ENCODE data around the gene MAD1L1. TPM values are rescaled to one million over a fixed set of nuclear protein-coding genes. Genes with fewer than 3 reads are reported as not detected.
A peak's percentile ranks its signal among the peaks of the same experiment; 100 is the strongest.

MAD1L1 gene
- total and polyA plus RNA-seq, 5 donors from 2014 or later = 225 to 380 (median 300) TPM

GRCh38 chr7:2228921-2229320, 3.8 kb downstream of the MAD1L1 start:
- no peak for DNase-seq
- H3K36me3 ChIP-seq (ENCODE audit: control insufficient read depth, insufficient read depth, low read length) = peaks cover 33% of the 10 kb centered on the region
- peaks cover 0 to 50% (median 19%) of the 10 kb centered on the region in 4 donors for H3K4me1 Mint-ChIP-seq
- H3K27ac Mint-ChIP-seq = peak overlapping the region in 1 of 3 donors; percentile 69
- no peak overlapping the region for H3K4me3 ChIP-seq (ENCODE audit: low read depth, low read length)
- H3K4me1 ChIP-seq (ENCODE audit: control insufficient read depth, insufficient read depth, low read length, poor library complexity, severe bottlenecking) = peaks cover 28% of the 10 kb centered on the region
- no peaks in the 10 kb centered on the region for H3K9me3 Mint-ChIP-seq
- H3K27ac ChIP-seq (ENCODE audit: insufficient read depth, low read length, poor library complexity, severe bottlenecking) = no peak overlapping the region
- peak overlapping the region in 1 of 4 donors; percentile 38 for H3K4me3 Mint-ChIP-seq
- peaks cover 12% of the 10 kb centered on the region for H3K36me3 Mint-ChIP-seq
- no peak for ATAC-seq (ENCODE audit: low read depth in 2 of 2)
- no peaks in the 10 kb centered on the region for H3K9me3 ChIP-seq (ENCODE audit: control insufficient read depth in 2 of 2, low read length in 2 of 2)
- no peaks in the 10 kb centered on the region for H3K27me3 ChIP-seq (ENCODE audit: control insufficient read depth, insufficient read depth, low read length)
- H3K27me3 Mint-ChIP-seq = no peaks in the 10 kb centered on the region

- Mint-ChIP-seq H3K27me3 (no peaks in the 10 kb centered on the region), H3K4me1 (peaks cover 0 to 41% (median 16%) of the 10 kb centered on the region in 4 donors), H3K36me3 (peaks cover 12% of the 10 kb centered on the region), H3K4me3 (no peak overlapping the region), H3K27ac (no peak overlapping the region), H3K9me3 (no peaks in the 10 kb centered on the region)
- Histone ChIP-seq H3K4me1 (ENCODE audit: control insufficient read depth, insufficient read depth, low read length, poor library complexity, severe bottlenecking) (peaks cover 23% of the 10 kb centered on the region), H3K9me3 (ENCODE audit: control insufficient read depth in 2 of 2, low read length in 2 of 2) (no peaks in the 10 kb centered on the region), H3K36me3 (ENCODE audit: control insufficient read depth, insufficient read depth, low read length) (peaks cover 33% of the 10 kb centered on the region), H3K27ac (ENCODE audit: insufficient read depth, low read length, poor library complexity, severe bottlenecking) (no peak overlapping the region), H3K27me3 (ENCODE audit: control insufficient read depth, insufficient read depth, low read length) (no peaks in the 10 kb centered on the region), H3K4me3 (ENCODE audit: low read depth, low read length) (no peak overlapping the region)
- DNase-seq (no peak), ATAC-seq (ENCODE audit: low read depth in 2 of 2) (no peak)
These were observed 5.0 kb downstream of the MAD1L1 start for GRCh38 chr7:2227699-2228098.

- ATAC-seq (ENCODE audit: low read depth in 2 of 2) (no peak), DNase-seq (no peak)
- Mint-ChIP-seq H3K27me3 (no peaks in the 10 kb centered on the region), H3K4me3 (no peak overlapping the region), H3K4me1 (peaks cover 0 to 29% (median 10%) of the 10 kb centered on the region in 4 donors), H3K36me3 (peaks cover 15% of the 10 kb centered on the region), H3K27ac (no peak overlapping the region), H3K9me3 (no peaks in the 10 kb centered on the region)
- no peaks in the 10 kb centered on the region for H3K27me3 ChIP-seq (ENCODE audit: control insufficient read depth, insufficient read depth, low read length)
- H3K36me3 ChIP-seq (ENCODE audit: control insufficient read depth, insufficient read depth, low read length) = peaks cover 41% of the 10 kb centered on the region
- no peak overlapping the region for H3K27ac ChIP-seq (ENCODE audit: insufficient read depth, low read length, poor library complexity, severe bottlenecking)
- H3K9me3 ChIP-seq (ENCODE audit: control insufficient read depth in 2 of 2, low read length in 2 of 2) = no peaks in the 10 kb centered on the region
- no peak overlapping the region for H3K4me3 ChIP-seq (ENCODE audit: low read depth, low read length)
- peaks cover 8% of the 10 kb centered on the region for H3K4me1 ChIP-seq (ENCODE audit: control insufficient read depth, insufficient read depth, low read length, poor library complexity, severe bottlenecking)
These were observed 6.9 kb downstream of the MAD1L1 start for GRCh38 chr7:2225830-2226229.

- no peak overlapping the region for H3K4me3 Mint-ChIP-seq
- peaks cover 15% of the 10 kb centered on the region for H3K36me3 Mint-ChIP-seq
- peaks cover 41% of the 10 kb centered on the region for H3K36me3 ChIP-seq (ENCODE audit: control insufficient read depth, insufficient read depth, low read length)
These were observed 7.4 kb downstream of the MAD1L1 start for GRCh38 chr7:2225336-2225735.

GRCh38 chr7:2224934-2225333, 7.8 kb downstream of the MAD1L1 start:
- Mint-ChIP-seq H3K27ac (no peak overlapping the region), H3K36me3 (peaks cover 13% of the 10 kb centered on the region), H3K9me3 (no peaks in the 10 kb centered on the region), H3K4me1 (peaks cover 0 to 20% (median 6%) of the 10 kb centered on the region in 4 donors), H3K4me3 (no peak overlapping the region), H3K27me3 (no peaks in the 10 kb centered on the region)
- H3K4me1 ChIP-seq (ENCODE audit: control insufficient read depth, insufficient read depth, low read length, poor library complexity, severe bottlenecking) = no peaks in the 10 kb centered on the region
- H3K27me3 ChIP-seq (ENCODE audit: control insufficient read depth, insufficient read depth, low read length) = no peaks in the 10 kb centered on the region
- H3K27ac ChIP-seq (ENCODE audit: insufficient read depth, low read length, poor library complexity, severe bottlenecking) = no peak overlapping the region
- DNase-seq (no peak), ATAC-seq (ENCODE audit: low read depth in 2 of 2) (no peak)
- no peak overlapping the region for H3K4me3 ChIP-seq (ENCODE audit: low read depth, low read length)
- no peaks in the 10 kb centered on the region for H3K9me3 ChIP-seq (ENCODE audit: control insufficient read depth in 2 of 2, low read length in 2 of 2)
- peaks cover 41% of the 10 kb centered on the region for H3K36me3 ChIP-seq (ENCODE audit: control insufficient read depth, insufficient read depth, low read length)

More at GRCh38 chr7:2225336-2225735, 7.4 kb downstream of the MAD1L1 start:
- Histone ChIP-seq H3K9me3 (ENCODE audit: control insufficient read depth in 2 of 2, low read length in 2 of 2) (no peaks in the 10 kb centered on the region), H3K4me3 (ENCODE audit: low read depth, low read length) (no peak overlapping the region), H3K4me1 (ENCODE audit: control insufficient read depth, insufficient read depth, low read length, poor library complexity, severe bottlenecking) (peaks cover 3% of the 10 kb centered on the region), H3K27ac (ENCODE audit: insufficient read depth, low read length, poor library complexity, severe bottlenecking) (no peak overlapping the region), H3K27me3 (ENCODE audit: control insufficient read depth, insufficient read depth, low read length) (no peaks in the 10 kb centered on the region)
- Mint-ChIP-seq H3K27ac (no peak overlapping the region), H3K9me3 (no peaks in the 10 kb centered on the region), H3K27me3 (no peaks in the 10 kb centered on the region), H3K4me1 (peaks cover 0 to 24% (median 10%) of the 10 kb centered on the region in 4 donors)
- DNase-seq (no peak), ATAC-seq (ENCODE audit: low read depth in 2 of 2) (no peak)

GRCh38 chr7:2224491-2224928, 8.2 kb downstream of the MAD1L1 start:
- DNase-seq (no peak), ATAC-seq (ENCODE audit: low read depth in 2 of 2) (no peak)
- peaks cover 0 to 16% (median 3%) of the 10 kb centered on the region in 4 donors for H3K4me1 Mint-ChIP-seq
- H3K27ac Mint-ChIP-seq = peak overlapping the region in 1 of 3 donors; percentile 75
- no peaks in the 10 kb centered on the region for H3K27me3 ChIP-seq (ENCODE audit: control insufficient read depth, insufficient read depth, low read length)
- peak overlapping the region in 1 of 4 donors; percentile 44 for H3K4me3 Mint-ChIP-seq
- no peaks in the 10 kb centered on the region for H3K9me3 ChIP-seq (ENCODE audit: control insufficient read depth in 2 of 2, low read length in 2 of 2)
- no peaks in the 10 kb centered on the region for H3K27me3 Mint-ChIP-seq
- peaks cover 12% of the 10 kb centered on the region for H3K36me3 Mint-ChIP-seq
- peaks cover 41% of the 10 kb centered on the region for H3K36me3 ChIP-seq (ENCODE audit: control insufficient read depth, insufficient read depth, low read length)
- no peak overlapping the region for H3K27ac ChIP-seq (ENCODE audit: insufficient read depth, low read length, poor library complexity, severe bottlenecking)
- no peaks in the 10 kb centered on the region for H3K4me1 ChIP-seq (ENCODE audit: control insufficient read depth, insufficient read depth, low read length, poor library complexity, severe bottlenecking)
- H3K4me3 ChIP-seq (ENCODE audit: low read depth, low read length) = no peak overlapping the region
- no peaks in the 10 kb centered on the region for H3K9me3 Mint-ChIP-seq

GRCh38 chr7:2223321-2223720, 9.4 kb downstream of the MAD1L1 start:
- Histone ChIP-seq H3K4me3 (ENCODE audit: low read depth, low read length) (no peak overlapping the region), H3K4me1 (ENCODE audit: control insufficient read depth, insufficient read depth, low read length, poor library complexity, severe bottlenecking) (no peaks in the 10 kb centered on the region), H3K36me3 (ENCODE audit: control insufficient read depth, insufficient read depth, low read length) (peaks cover 37% of the 10 kb centered on the region), H3K27ac (ENCODE audit: insufficient read depth, low read length, poor library complexity, severe bottlenecking) (no peak overlapping the region), H3K9me3 (ENCODE audit: control insufficient read depth in 2 of 2, low read length in 2 of 2) (no peaks in the 10 kb centered on the region), H3K27me3 (ENCODE audit: control insufficient read depth, insufficient read depth, low read length) (no peaks in the 10 kb centered on the region)
- Mint-ChIP-seq H3K36me3 (peaks cover 12% of the 10 kb centered on the region), H3K4me1 (peaks cover 0 to 14% (median 3%) of the 10 kb centered on the region in 4 donors), H3K9me3 (peaks cover 0 to 1% (median 0%) of the 10 kb centered on the region in 7 donors), H3K27me3 (no peaks in the 10 kb centered on the region), H3K4me3 (no peak overlapping the region), H3K27ac (no peak overlapping the region)
- ATAC-seq (ENCODE audit: low read depth in 2 of 2) (no peak), DNase-seq (no peak)

- Histone ChIP-seq H3K27me3 (ENCODE audit: control insufficient read depth, insufficient read depth, low read length) (no peaks in the 10 kb centered on the region), H3K4me3 (ENCODE audit: low read depth, low read length) (no peak overlapping the region), H3K4me1 (ENCODE audit: control insufficient read depth, insufficient read depth, low read length, poor library complexity, severe bottlenecking) (no peaks in the 10 kb centered on the region), H3K9me3 (ENCODE audit: control insufficient read depth in 2 of 2, low read length in 2 of 2) (no peaks in the 10 kb centered on the region), H3K36me3 (ENCODE audit: control insufficient read depth, insufficient read depth, low read length) (peaks cover 37% of the 10 kb centered on the region), H3K27ac (ENCODE audit: insufficient read depth, low read length, poor library complexity, severe bottlenecking) (no peak overlapping the region)
- DNase-seq (no peak), ATAC-seq (ENCODE audit: low read depth in 2 of 2) (no peak)
- H3K4me1 Mint-ChIP-seq = peaks cover 0 to 9% (median 3%) of the 10 kb centered on the region in 4 donors
- H3K9me3 Mint-ChIP-seq = peaks cover 0 to 1% (median 0%) of the 10 kb centered on the region in 7 donors
- H3K36me3 Mint-ChIP-seq = peaks cover 17% of the 10 kb centered on the region
- H3K4me3 Mint-ChIP-seq = no peak overlapping the region
- H3K27ac Mint-ChIP-seq = no peak overlapping the region
- H3K27me3 Mint-ChIP-seq = no peaks in the 10 kb centered on the region
These were observed 10.2 kb downstream of the MAD1L1 start for GRCh38 chr7:2222516-2222915.
